SH-SY5Y (cell line): ENCODE results near the gene PLXDC1.

Source experiments
- GATA2 ChIP-seq: IDR thresholded peaks from 2 replicates; pipeline ENCODE4 v1.6.1; 2011; ENCODE audit warnings: mild to moderate bottlenecking, low read depth, low read length
- GATA3 ChIP-seq: IDR thresholded peaks from 2 replicates; pipeline ENCODE4 v1.6.1; 2011; ENCODE audit warnings: low read depth, mild to moderate bottlenecking, low read length, moderate library complexity

The PLXDC1 gene

DNA sequence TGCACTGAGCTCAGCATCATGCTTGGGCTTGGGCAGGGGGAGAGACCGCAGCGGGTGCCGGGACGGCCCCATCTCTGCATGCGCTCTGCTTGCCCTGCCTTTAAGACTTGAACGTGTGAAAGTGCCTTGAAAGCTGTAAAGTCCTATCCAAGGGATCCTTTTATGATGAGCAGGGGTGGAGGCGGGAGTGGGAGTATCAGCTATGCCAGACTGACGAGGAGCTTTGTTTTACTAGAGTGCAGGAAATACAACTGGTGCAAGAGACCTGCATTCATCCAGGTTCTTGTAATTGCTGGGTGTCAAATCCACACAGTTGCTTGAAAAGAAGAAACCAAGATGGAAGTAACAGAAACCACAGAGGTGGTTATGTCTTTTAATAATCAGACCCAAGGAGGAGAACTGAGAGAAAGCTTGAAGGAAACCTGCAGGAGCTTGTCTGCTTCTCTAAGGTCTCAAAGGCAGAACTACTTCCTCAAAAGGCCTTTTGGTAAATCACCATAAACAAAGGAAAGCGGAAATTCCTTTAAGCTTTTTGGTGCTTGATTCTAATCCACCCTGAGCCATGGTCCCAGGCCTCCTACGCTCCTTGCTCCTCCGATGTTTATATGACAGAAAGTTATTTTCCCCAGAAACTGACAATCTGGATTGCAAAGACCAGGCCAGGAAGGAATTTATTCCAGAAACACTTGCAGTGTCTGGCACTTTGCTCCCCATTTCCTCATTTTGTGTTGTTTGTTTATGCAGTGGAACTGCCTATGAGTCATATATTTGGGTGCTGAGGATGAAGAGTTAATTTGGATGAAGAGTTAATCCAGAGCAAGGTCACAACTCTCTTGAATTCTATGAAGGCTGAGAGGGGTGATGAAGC, 132.9 kb downstream of the PLXDC1 start:
- no peak for TF ChIP-seq GATA2
- TF ChIP-seq GATA3, result no peak

DNA sequence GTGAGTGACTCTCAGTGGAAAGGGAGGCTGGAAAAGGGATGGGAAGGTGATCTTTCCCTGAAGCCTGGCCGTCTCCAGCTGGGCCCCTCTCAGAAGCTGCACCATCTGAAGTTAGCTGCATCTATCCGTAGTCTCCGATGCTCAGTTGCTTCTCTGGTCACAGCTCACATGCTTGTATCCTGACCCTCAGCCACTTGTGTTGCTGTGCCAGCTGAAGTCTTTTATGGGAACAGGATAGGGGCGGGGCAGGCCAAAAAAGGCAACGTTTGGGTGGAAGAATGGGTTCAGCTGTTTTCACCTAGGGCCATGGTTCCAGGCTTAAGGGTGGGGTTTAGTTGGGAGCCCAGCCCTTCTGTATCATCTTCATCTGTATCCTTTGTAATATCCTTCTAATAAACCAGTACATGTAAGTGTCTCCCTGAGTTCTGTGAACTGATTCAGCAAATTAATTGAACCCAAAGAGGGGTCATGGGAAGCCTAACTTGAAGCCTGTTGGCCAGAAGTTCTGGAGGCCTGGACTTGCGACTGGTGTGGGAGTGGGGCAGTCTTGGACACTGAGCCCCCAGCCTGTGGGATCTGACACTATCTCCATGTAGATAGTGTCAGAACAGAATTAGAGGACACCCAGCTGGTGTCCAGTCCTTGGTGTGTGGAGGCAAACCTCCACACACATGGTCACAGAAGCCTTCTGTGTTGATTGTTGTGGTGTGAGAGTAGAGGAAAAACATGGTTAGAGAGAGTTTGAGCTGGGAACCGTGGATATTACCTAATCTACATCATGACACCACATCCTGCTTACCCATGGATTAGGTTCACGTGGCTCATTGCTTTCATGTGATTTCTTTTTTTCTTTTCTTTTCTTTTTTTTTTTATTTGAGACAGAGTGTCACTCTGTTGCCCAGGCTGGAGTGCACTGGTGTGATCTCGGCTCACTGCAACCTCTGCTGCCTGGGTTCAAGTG, 135.0 kb downstream of the PLXDC1 start:
- TF ChIP-seq GATA2 (no peak), GATA3 (no peak)

DNA sequence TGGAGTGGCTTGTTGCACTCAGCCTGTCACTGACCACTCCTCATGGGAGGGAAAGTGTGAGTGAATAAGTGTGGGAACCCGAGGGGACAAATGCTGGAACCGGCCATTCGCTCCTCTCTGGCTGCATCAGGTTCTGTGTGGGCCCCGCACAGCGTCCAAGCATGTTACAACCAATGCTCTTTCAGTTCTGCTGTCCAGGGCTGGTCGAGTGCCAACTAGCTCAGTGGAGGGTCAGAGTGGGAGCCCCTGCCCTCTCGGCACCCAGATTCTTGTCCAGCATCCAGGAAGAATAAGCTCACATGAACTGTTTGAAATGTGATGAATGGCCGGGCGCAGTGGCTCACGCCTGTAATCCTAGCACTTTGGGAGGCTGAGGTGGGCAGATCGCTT, 135.9 kb downstream of the PLXDC1 start:
- TF ChIP-seq GATA2, result no peak
- TF ChIP-seq GATA3, result no peak

DNA sequence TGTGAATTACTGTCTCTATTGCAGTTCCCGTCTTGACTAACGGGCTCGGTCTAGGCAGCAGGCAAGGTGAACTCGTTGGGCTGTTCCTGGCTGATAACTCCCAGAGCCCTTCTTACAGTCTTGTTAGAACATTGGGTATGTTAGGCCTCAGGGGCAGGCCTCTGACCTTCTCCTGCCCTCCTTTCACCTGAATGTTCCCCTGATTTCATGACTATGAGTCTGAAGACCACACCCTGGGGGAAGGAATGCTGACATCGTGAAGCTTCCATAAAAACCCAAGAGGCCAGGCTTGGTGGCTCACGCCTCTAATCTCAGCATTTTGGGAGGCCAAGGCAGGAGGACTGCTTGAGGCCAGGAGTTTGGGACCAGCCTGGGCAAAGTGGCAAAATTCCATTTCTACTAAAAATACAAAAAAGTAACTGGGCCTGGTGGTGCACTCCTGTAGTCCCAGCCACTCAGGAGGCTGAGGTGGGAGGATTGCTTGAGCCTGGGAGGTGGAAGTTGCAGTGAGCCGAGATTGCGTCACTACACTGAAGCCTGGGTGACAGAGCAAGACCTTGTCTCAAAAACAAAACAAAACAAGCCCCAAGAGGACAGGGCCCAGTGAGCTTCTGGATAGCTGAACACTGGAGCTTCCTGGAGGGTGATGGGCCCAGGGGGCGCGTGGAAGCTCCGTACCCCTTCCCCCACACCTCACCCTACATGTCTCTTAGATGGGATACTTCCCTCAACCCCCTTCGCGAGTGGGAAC, 136.5 kb downstream of the PLXDC1 start:
- TF ChIP-seq GATA2 (no peak), GATA3 (no peak)

DNA sequence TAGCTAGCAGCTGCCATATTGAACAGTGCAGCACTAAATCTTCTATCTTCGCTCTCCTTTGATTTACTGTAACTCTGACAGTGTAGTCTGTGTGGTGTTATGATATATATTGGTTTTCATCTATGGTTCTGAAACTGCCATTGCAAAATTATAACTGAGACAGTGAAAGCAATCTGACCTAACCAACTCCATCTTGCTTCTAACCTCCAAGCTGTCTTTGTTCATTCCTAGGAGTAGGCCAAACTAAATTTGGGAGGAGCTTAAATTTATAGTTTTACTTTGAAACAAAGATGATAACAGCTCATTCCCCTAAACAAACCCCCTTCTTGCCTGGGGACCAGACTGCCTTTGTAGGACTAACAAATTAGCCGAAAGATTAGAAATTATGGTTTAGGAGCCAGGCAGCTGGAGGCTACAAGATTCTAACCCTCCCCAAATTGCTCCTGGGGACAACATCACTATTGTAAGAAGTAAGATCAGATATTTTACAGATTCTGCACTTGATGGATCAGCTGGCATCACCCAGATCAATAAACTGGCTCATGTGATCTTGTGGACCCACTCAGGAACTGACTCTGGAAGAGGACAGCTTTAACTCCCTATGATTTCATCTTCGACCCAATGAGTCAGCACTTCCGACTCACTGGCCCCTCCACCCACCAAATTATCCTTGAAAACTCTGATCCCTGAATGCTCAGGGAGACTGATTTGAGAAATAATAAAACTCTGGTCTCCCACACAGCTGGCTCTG, 137.2 kb downstream of the PLXDC1 start:
- TF ChIP-seq GATA2, result no peak
- no peak for TF ChIP-seq GATA3
